Stimulated activated CD8-positive, alpha-beta memory T cell treated with anti-CD3 and anti-CD28 coated beads, Interleukin-12 subunit alpha, Interleukin-12 subunit beta, amount 100 ng/mL, for 4 hours (primary cell): ENCODE measurements around the gene PIPOX.

Source experiments
- DNase-seq: peaks from one replicate; pipeline ENCODE4 v3.0.0-alpha.2; 2020; ENCODE audit warnings: low read depth

Gene PIPOX, protein sequence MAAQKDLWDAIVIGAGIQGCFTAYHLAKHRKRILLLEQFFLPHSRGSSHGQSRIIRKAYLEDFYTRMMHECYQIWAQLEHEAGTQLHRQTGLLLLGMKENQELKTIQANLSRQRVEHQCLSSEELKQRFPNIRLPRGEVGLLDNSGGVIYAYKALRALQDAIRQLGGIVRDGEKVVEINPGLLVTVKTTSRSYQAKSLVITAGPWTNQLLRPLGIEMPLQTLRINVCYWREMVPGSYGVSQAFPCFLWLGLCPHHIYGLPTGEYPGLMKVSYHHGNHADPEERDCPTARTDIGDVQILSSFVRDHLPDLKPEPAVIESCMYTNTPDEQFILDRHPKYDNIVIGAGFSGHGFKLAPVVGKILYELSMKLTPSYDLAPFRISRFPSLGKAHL

DNA sequence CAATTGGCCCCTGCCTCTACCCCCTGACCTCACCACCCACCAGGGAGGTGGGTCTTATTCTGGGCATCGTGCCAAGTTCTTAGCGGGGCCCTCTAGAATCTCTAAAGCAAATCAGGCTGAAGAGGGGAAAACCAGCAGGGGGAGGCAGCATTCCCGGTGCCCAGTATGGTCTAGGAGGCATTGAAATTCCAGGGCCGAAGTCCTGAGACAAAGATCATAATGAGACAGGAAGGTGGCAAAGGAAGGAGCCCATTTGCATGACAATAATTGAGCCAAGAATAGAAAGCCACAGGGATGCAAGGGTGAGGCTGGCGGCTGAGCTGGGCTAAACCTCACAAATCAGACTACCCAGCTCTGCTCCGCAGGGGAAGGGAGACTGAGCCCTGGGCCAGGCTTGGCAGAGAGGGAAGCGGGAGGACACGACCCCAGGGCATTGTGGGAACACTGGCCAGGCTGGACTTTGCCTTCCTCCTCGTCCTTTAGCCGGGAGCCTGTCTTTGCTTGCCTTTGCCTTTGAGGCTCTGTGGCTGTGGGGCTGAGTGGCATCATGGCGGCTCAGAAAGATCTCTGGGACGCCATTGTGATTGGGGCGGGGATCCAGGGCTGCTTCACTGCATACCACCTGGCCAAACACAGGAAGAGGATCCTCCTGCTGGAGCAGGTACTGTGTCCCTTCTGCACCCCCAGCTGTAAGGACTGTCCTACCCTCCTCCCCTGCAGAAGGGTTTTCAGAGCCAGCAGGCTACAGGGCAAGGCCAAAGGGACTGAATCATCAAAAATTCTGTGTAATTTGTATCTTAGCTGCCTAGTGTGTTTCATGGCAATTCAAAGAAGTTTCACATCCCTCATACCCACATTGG is at the start of gene PIPOX:
Gene PIPOX (plus strand): TSS at position 463 of the 860 bp plus-strand sequence. CDS start 85 bp downstream, at position 548.
- no peak for DNase-seq

DNA sequence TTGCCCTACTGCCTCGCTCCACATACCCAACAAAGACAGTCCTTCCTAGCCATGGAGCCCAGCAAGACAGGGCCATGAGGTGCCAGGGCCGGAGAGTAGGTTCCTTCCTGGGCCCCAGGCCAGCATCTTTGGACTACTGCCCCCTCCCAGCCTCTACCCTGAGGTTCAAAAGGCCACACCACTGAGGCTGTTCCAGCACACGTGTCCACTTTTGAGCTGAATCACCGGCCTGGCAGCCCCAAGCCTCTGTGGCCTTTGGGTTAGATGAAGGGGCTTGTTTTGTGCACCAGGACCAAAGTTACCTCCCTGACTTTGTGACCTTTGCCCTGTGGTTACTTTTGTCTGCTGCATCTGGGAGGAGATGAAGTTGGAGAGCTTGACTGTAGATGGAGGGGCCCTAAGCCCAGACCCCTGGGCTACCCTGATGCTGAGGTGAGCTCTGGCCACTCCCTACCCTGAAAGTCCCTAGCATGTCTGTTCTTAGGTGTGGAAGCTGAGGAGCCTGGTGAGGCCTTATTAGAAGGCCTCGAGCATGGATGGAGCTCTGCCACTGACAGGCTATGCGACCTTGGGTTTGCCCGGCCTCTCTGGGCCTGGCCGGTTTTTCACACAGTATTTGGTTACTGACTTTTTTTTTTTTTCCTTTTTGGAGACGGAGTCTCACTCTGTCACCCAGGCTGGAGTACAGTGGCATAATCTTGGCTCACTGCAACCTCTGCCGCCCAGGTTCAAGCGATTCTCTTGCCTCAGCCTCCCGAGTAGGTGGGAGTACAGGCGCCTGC is 49.1 kb upstream of the PIPOX start:
- DNase-seq, result no peak

DNA sequence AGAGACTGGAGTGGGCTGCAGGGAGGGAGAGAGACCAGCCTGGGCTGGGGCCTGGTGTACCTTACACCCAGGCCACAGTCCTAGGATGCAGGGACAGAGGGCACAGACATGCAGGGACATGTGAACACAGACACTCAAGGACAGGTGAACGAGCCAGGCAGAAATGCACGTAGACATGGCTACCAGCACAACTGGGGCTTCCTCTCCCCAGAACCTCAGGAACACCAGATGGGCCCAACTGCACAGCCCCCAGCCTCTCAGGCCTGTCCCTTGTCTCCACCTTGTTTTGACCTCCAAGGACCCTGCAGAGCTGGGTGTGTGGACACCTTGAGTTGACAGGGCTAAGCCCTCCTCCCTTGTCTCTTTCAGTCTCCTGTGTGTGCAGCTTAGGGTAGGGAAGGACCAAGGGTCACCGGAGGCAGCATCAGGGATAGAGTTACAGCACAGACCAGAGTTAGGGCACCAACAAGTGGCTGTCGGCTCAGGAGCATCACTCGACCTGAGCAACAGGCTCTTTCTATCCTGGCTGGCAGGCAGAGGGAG is 46.3 kb upstream of the PIPOX start:
- DNase-seq, result no peak

DNA sequence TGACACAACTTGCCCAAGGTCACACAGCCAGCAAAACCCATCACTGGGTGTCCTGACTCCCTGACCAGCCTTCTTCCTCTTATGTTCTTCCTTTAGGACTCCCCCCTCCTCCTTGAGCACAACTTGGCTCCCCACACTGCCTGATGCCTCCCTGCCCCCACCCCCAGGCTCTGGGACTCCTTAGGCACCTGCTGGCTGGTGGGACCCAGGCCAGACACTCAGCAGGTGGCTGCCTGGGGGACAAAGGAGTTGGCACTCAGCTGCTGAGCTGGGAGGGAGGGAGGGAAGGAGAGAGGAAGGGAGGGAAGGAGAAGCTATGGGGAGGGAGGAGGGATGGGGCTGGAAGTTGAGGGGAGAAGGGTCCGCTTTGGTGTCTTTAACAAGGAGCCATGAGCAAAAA is 45.1 kb upstream of the PIPOX start:
- no peak for DNase-seq

DNA sequence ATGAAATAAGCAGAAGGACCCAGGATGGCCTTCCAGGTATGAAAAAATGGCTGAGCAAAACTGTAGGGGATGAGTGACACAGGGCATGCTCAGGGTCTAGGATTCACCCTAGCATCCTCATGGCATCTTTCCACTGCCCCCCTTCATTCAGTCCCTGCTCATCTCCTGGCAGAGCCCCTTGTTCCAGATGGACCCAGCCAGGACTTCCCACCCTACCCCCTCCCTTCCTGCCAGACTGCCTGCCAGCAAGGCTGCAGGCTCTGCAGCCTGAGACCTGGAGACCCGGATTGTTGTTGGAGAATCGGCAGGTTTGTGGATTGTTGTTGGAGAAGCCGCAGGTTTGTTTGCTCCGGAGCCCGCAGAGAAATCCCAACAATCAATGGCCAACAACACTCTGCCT is 43.7 kb upstream of the PIPOX start:
- no peak for DNase-seq

DNA sequence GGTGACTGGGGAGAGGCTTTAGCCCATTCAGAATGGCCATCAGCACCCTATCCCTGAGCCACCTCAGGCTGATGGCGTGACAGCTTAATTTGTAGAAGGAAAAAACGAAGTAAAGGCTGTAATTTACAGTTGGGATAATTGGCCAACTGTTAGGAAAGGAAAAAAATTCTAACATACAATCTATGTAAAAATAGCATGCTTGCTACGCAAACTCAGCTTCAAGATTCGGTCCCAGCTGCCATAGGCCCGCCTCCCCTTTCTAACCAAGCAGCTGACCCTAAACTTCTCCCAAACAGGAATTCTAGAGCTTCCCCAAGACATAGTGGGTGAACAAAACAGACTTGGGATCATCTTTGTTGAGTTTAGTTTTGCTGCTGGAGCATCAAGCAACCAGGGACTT is 42.0 kb upstream of the PIPOX start:
- DNase-seq, result no peak

DNA sequence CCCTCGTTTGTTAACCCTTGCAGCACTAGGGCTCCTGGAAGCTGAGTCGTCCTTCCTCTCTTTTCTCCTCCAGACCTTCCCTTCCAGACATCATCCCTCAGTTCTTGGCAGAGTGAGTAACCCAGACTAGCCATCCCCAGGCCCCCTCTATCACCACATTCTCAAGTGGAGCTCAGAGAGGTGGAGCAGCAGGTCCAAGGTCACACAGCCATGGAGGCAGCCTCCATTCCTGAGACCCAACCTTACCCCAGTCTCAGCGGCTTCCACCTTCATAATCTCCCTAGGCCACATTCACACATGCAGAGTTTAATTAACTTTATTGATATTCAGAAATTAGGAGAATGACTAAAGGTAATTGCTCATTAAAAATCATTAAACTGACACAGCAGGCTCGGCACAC is 40.1 kb upstream of the PIPOX start:
- no peak for DNase-seq

DNA sequence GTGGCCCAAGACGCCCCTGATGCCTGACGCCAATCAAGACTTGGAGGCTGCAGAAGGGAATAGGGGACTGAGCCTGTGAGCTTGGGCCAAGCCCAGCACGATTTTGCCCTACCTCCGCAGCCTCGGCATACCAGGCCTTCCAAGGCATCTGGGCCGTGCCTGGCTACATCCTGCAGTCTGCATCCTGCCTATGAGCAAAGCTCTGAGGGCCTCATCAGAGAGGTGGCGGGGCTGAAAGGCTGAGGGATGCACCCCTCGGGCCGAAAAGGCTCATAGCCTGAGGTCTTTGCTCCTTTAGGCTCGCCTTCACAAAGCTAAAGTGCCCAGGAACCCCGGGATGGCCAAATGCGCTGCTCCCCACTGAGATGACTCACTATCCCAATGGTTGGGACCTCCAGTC is 39.7 kb upstream of the PIPOX start:
- DNase-seq, result no peak

DNA sequence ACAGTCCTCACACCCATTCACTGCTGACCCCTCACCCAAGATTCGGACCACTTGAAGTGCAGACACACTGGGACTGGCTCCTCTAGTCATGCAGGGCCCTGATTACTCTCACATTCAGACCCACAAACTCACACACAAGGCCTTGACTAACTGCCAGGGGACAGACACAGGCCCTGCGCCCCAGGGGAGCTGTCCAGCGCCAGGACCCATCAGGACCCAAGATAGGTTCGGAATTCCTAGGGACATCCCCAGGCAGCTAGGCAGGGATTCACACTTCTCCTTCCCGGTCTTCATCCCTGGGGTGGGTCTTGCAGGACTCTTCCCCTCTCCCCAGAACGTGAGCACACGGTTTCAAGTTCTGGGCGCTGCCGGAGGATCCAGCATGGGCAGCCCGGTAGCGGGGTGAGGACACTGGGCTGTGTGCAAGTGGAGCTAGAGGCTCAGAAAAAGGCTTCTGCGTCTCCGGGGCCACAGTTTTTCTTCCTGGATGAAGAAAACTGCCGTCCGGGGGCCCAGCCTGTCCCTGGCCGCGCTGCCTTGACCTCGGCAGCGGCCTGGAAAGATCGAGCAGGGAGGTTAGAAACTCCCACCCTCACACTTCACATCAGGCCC is 38.8 kb upstream of the PIPOX start:
- no peak for DNase-seq

DNA sequence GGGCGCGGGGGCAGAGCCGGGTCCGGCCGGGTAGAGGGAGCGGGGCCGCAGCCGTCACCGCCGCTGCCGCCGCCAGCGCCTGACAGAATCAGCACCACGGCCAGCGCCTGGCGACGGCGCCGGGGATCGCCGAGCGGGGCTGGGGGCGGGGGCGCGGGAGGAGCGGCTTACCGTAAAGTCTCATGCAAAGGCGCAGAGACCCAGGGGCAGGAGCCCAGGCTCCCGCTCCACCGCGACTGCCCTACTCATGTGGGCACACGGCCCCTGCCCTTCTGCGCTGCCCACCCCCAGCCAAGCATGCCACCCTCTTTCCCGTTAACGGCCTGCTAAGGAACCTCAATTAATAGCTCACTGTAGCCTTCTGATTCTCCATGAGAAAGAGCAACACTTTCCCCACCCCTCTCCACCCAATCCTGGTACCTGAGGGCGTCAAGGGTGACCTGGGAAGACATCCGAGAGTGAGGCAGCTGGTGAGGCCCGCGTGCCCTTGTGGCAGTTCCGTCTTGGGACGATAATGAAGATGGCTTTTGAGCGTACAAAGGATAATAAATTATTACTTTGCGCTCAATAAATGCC is 36.9 kb upstream of the PIPOX start, which contains the start of gene SEZ6:
Gene SEZ6 (minus strand): TSS at position 98 of the 576 bp plus-strand sequence. CDS start 164 bp downstream, outside the sequence.
- peak; percentile 31 for DNase-seq

DNA sequence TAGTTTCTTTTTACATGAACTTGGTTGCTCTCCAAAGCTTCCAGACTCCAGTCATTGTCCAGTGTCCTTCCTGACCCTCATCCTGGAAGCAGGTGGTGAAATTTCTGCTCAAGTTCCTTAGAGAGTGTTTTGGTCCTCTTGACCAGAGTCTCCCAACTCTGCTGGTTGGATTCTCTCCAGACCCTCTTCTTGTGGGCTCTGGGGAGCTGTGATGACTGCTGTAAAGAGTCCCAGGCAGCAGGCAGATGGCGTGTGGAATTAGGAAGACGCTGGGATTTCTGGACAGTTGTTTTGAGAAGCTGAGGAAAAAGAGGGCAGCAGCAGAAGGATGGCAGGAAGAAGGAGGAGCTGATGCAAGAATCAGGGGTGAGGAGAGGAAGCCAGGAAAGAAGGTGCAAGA is 35.5 kb upstream of the PIPOX start:
- no peak for DNase-seq

DNA sequence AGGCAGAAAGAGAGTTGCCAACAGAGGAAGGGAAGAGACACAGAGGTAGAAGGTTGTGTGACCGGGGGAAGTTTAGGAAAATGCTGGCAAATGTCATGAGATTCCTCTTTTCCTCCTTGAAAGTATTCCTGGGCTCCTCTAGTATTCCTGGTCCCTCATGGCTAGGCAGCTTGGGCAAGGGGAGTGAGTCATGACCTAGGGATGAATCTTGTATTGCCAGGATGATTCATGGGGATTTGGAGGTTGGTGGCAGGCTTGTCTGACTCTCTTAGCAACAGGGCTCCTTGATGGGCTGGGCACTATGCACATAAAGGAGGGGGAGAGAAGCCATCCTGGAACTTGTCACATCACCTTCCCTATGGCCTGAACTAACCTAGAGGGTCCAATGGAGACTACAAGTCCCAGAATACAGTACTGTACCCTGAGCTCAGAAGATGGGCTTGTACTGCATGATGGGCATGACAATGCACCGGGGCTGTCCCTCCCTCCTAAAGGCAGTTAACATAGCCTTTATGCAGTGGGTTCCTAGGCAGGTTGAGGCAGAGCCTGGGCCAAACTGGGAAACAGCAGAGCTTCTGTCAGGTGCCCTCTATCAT is 35.0 kb upstream of the PIPOX start:
- no peak for DNase-seq

DNA sequence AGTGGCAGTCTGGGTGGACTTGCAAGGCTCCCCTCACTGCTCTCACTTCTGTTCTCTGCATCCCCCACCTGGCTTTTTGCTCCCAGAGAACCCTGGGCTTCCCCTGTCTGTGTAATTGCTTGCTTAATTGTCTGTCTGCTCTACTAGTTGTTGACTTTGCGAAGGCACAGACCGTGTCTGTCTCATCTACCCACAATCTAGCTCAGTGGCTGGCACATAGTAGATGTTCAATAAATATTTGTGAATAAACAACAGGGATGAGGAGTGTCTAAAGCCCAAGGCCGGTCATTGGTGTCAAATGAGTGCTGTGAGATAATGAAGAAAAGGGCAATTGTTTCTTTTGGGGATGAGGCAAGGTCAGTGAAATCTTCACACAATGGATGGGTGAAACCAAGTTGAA is 34.4 kb upstream of the PIPOX start:
- no peak for DNase-seq

DNA sequence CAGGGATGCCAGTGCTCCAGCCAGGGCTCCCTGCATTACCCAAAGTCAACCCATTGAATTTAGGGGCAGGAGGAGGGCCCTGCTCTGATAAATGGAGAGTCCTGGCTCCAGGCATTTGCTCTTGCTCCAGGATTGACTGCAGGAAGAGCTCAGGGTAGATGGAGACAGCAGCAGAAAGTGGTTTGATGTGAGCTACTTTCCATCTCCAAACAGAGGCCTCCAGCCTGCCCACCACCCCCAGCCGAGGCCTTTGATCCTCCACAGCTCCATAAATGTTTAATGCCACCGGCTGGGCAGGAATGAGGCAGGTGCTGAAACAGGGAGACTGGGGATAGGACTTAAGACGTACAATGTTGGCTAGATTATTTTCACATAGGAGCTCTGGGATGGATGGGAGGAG is 32.8 kb upstream of the PIPOX start:
- no peak for DNase-seq

DNA sequence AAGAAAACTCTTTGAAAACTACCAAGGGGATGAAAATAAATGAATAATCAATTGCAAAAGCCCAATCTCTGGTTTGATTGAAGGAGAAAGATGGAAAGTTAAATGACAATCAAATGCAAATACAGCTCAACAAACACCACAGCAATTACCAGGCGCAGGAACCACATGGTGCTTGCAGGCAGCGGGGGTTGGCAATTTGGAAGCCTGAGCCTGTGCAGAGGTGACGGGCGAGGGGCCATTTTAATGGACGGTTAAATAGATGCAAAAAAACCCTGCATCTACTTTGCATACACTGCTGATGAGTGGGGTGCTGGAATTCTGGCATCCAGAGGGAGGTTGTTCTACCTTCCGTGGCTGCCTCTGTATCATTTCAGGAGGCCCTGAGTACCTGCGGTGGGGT is 32.4 kb upstream of the PIPOX start:
- no peak for DNase-seq

DNA sequence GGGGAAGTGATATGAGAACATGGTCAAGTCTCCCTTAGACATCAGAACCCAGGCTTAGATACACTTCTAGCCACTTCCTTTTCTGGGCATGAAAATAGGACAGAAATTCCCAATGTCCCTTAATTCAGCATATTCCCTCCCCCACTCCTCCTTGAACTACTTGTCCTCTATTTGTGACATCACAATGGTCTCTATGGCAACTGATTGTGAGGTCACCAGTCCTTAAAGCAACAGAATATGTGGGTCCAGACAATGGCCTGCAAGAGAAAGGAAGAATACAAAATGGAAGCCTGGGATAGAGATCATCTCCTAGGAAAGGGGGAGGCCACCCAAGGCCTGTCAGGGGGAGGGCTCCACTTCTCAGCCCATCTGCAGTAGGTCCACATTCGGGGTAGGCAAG is 30.4 kb upstream of the PIPOX start:
- no peak for DNase-seq

DNA sequence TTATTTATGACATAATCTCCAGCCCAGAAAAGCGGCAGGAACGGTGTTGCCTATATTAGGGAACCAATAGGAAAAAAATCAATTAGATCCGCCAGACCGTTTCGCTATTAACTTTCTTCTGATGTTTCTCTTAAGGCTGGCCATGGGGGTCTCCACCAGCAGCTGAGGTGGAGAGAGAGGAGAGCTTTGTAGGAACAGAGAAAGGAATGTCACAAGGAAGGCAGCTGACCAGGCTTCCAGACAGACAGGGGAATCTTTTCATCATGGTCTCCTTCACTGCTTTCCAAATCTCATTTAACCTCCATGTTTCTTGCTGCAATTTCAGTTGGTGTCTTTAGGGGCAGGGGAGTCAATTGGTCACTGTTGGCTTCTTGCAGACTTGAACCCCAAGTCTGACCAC is 28.2 kb upstream of the PIPOX start:
- no peak for DNase-seq

DNA sequence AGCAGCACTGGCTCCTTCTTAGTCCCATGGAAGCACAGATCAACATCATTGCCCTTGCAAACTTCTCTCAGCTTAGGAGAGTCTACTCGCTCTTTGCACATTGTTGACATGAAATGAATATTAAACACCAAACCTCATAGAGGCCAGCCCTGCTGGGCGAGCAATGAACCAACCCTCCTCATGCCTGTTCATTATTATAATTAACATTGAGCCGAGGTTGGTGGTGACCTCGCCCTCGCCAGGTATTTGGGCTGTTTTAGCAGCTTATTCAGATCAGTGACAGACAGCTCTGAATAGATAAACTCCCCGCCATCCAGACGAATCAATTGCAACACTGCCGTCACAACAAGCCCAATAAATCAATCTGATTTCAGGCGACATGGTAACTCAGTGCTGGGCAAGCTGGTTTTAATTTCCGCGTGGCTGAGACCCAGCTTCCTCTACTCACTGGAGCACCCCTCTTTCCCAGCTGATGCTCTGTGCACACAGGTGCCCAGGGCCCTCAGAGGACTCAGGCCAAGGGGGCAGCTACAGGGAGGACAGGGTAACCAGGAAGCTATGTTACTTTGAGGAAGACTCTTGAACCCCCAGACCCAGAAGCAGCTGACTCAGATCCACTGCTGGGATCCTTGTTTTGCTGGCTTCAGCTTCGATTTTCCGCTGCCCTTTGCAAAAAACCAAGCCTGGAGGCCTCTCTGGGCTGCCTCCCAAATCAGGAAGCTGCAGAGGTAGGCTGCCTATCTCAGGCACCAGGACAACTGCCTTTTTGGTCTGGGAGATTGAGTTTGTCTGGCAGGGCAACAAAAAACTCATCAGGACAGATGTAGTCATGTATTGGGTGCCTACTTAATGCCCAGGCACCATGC is 26.4 kb upstream of the PIPOX start:
- no peak for DNase-seq

DNA sequence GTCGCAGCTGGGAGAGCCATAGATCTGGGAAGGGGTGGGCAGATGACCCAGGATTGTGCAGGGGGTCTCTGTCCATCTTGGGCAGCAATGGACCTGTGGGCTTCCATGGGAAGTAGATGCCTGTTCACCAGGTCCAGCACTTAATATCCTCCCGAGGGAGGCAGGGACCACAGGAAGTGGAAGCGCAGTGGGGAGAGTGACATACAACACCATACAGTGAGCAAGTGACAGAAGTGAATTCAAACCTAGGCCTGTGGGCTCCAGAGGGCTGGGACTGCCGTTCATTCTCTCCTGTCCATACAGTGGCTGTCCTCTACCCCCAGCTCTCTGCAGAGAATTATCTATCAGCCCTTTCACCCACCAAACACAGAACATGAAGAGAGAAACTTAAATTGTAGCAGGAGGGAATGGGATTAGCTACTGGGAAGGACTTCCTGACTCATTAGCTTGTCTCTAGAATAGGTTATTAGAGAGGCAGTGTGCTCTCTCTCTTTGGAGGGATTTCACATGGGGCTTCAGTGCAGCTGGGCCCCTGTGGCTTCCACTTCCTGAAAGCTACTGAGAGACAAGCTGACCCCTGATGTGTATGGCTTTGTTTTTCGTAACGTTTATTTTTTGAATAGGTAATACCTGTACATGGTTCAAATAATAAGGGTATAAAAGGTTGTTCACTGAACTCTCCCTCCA is 24.0 kb upstream of the PIPOX start:
- no peak for DNase-seq
